ENCODE results near the gene BSG.

DNA sequence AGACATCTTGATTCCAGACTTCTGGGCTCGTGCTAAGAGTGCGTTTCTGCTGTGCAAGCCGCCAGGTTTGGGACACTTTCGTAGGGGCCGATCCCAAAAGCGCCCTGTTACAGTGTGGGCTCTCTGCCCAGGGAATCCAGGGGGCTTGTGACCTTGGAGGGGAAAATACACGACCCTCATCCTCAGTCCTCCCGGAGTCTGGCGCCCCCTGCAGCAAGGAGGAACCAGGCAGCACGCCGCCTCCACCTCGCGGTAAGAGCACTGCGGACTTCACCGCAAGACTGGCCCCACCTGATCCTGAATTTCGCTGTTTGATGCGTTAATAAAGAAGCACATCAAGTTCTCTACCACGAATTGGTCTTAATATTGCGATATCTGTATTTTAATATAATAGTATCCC lies 55.8 kb downstream of the BSG start:
- TF ChIP-seq, protein P1, sequence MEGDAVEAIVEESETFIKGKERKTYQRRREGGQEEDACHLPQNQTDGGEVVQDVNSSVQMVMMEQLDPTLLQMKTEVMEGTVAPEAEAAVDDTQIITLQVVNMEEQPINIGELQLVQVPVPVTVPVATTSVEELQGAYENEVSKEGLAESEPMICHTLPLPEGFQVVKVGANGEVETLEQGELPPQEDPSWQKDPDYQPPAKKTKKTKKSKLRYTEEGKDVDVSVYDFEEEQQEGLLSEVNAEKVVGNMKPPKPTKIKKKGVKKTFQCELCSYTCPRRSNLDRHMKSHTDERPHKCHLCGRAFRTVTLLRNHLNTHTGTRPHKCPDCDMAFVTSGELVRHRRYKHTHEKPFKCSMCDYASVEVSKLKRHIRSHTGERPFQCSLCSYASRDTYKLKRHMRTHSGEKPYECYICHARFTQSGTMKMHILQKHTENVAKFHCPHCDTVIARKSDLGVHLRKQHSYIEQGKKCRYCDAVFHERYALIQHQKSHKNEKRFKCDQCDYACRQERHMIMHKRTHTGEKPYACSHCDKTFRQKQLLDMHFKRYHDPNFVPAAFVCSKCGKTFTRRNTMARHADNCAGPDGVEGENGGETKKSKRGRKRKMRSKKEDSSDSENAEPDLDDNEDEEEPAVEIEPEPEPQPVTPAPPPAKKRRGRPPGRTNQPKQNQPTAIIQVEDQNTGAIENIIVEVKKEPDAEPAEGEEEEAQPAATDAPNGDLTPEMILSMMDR (conservative IDR thresholded peaks at IDR 0.05; ENCODE audit: low read depth, low read length): peak; percentile 31; the same call in 1 of the 2 replicates
- no peak for TF ChIP-seq POLR2A (IDR thresholded peaks at IDR 0.05; ENCODE audit: low read depth, low read length)
